ENCODE measurements around the gene SARS2.

The SARS2 gene

DNA sequence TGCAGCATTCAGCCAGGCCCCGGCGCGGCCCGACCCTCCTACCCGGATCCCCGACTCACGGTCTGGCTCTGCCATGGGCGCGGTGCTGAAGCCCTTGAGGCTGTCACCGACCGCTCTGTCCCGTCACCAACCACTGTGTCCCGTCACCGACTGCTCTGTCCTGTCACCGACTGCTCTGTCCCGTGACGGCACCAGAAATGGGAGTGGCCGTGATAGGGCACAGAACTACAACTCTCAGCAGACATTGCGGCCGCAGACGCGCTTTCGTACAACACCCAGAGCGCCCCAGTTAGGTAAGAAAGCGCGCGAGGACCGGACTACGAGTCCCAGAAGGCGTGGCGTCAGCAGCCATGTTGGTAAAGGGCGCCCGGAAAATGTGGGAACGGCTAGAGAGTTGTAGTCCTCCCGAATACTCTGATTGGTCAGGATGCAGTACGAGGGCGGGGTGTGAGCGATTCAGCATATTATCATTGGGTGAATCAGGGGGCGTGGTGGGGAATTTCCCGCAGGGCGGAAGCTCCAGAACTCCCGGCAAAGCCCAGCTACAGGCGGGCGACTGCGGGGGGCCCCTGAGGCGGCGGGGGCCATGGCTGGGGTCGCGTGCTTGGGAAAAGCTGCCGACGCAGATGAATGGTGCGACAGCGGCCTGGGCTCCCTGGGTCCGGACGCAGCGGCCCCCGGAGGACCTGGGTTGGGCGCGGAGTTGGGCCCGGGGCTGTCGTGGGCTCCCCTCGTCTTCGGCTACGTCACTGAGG lies 30.9 kb downstream of the SARS2 start, which contains the start of the genes NFKBIB and SIRT2:
Gene NFKBIB (plus strand): TSS at position 523 of the 755 bp plus-strand sequence. CDS start 64 bp downstream, at position 587.
Gene SIRT2 (minus strand): TSS at position 172 of the 755 bp plus-strand sequence. CDS start 97 bp downstream, at position 75.
- Histone ChIP-seq H3K4me1 (ENCODE audit: insufficient read depth, low read length, severe bottlenecking) (peaks cover 24% of the 10 kb centered on the region), H3K4me3 (ENCODE audit: low read depth, low read length, poor library complexity, severe bottlenecking) (peak within 1 kb of the TSS; percentile 67), H3K27ac (ENCODE audit: low read depth, low read length, poor library complexity, severe bottlenecking) (peak within 1 kb of the TSS; percentile 8), H4K20me1 (ENCODE audit: insufficient read depth, low read length) (no peaks in the 10 kb centered on the region), H3K36me3 (ENCODE audit: insufficient read depth, low read length) (peaks cover 12% of the 10 kb centered on the region), H3K9ac (ENCODE audit: low read length) (peak within 1 kb of the TSS; percentile 75), H3K9me2 (ENCODE audit: low read depth, low read length) (no peaks in the 10 kb centered on the region), H3K4me2 (ENCODE audit: low read length) (peak within 1 kb of the TSS; percentile 82), H3K79me2 (ENCODE audit: insufficient read depth, low read length) (peaks cover 16% of the 10 kb centered on the region), H3F3A (ENCODE audit: insufficient read depth, low read length) (no peaks in the 10 kb centered on the region), H3K27me3 (ENCODE audit: insufficient read depth, low read length) (no peaks in the 10 kb centered on the region), H2AFZ (ENCODE audit: low read length) (no peak within 1 kb of the TSS), H3K9me3 (ENCODE audit: low read length) (no peaks in the 10 kb centered on the region)
- TF ChIP-seq CTCF (IDR thresholded peaks at IDR 0.05; ENCODE audit: low read length) (no peak), EZH2 (IDR thresholded peaks at IDR 0.05; ENCODE audit: borderline replicate concordance, low read length) (no peak)

DNA sequence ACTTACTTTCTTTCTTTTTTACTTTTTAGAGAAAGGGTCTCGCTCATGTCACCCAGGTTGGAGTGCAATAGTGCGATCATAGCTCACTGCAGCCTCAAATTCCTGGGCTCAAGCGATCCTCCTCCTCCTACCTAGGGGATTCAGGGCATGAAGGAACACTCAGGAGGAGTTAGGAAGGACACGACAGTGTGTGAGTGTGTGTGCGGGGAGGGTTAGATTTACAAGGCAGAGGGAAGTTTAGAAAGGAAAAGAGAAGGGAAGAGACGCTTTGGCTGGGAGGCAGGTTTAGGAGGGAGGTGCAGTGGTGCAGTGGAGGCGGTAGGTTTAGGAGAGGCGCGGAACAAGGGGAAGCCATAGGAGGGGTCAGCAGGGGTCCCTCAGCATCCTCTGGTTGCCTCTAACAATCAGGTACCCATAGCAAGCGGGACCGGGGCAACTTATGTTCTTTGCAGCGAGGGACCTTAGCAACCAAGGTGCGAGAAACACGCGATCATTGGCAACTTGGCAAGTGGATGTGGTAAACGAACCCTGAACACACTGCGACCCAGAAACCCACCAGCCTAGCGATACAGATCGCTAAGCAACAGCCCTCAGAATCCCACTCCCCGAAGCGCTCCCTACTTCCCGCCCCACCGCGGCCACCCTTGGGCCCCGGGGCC lies 31.6 kb downstream of the SARS2 start:
- Histone ChIP-seq H2AFZ (ENCODE audit: low read length) (no peak overlapping the region), H3F3A (ENCODE audit: insufficient read depth, low read length) (no peaks in the 10 kb centered on the region), H3K4me2 (ENCODE audit: low read length) (peak overlapping the region; percentile 78), H3K27me3 (ENCODE audit: insufficient read depth, low read length) (no peaks in the 10 kb centered on the region), H3K79me2 (ENCODE audit: insufficient read depth, low read length) (peaks cover 16% of the 10 kb centered on the region), H3K36me3 (ENCODE audit: insufficient read depth, low read length) (peaks cover 6% of the 10 kb centered on the region), H4K20me1 (ENCODE audit: insufficient read depth, low read length) (no peaks in the 10 kb centered on the region), H3K27ac (ENCODE audit: low read depth, low read length, poor library complexity, severe bottlenecking) (no peak overlapping the region), H3K9ac (ENCODE audit: low read length) (peak overlapping the region; percentile 56), H3K4me3 (ENCODE audit: low read depth, low read length, poor library complexity, severe bottlenecking) (peak overlapping the region; percentile 67), H3K9me2 (ENCODE audit: low read depth, low read length) (no peaks in the 10 kb centered on the region), H3K4me1 (ENCODE audit: insufficient read depth, low read length, severe bottlenecking) (peaks cover 24% of the 10 kb centered on the region), H3K9me3 (ENCODE audit: low read length) (no peaks in the 10 kb centered on the region)
- no peak for TF ChIP-seq CTCF (IDR thresholded peaks at IDR 0.05; ENCODE audit: low read length)
- no peak for TF ChIP-seq EZH2 (IDR thresholded peaks at IDR 0.05; ENCODE audit: borderline replicate concordance, low read length)

DNA sequence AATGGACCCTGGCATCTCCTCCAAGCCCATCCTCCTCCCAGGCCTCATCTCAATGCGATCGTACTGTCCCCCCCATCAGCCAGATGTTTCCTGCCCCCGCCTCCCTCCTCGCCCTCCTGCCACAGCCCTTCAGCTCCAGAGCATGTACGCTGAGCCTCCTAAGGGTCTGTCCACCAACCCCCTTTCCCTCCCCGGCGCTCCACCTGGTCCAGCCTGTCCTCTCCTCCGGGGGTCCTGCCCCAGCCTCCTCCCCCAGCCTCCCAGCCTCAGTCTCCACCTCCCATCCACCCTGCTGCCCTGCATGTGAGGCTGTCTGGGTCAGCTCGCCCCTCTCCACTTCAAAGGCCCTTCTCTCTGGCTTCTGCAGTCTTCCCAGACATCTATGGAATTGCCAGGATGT lies 35.6 kb downstream of the SARS2 start:
- Histone ChIP-seq H3K27ac (ENCODE audit: low read depth, low read length, poor library complexity, severe bottlenecking) (no peak overlapping the region), H3K9me3 (ENCODE audit: low read length) (no peaks in the 10 kb centered on the region), H4K20me1 (ENCODE audit: insufficient read depth, low read length) (no peaks in the 10 kb centered on the region), H3K9me2 (ENCODE audit: low read depth, low read length) (no peaks in the 10 kb centered on the region), H3K4me3 (ENCODE audit: low read depth, low read length, poor library complexity, severe bottlenecking) (no peak overlapping the region), H3K79me2 (ENCODE audit: insufficient read depth, low read length) (no peaks in the 10 kb centered on the region), H3K9ac (ENCODE audit: low read length) (no peak overlapping the region), H3K27me3 (ENCODE audit: insufficient read depth, low read length) (no peaks in the 10 kb centered on the region), H3K4me1 (ENCODE audit: insufficient read depth, low read length, severe bottlenecking) (peaks cover 16% of the 10 kb centered on the region), H3K36me3 (ENCODE audit: insufficient read depth, low read length) (no peaks in the 10 kb centered on the region), H3F3A (ENCODE audit: insufficient read depth, low read length) (no peaks in the 10 kb centered on the region), H3K4me2 (ENCODE audit: low read length) (no peak overlapping the region), H2AFZ (ENCODE audit: low read length) (no peak overlapping the region)
- TF ChIP-seq CTCF (IDR thresholded peaks at IDR 0.05; ENCODE audit: low read length) (no peak), EZH2 (IDR thresholded peaks at IDR 0.05; ENCODE audit: borderline replicate concordance, low read length) (no peak)

Measured in OCI-LY1 (cell line).